Panc1 (cell line): Measurements from ENCODE around the gene RASA3. TPM values are rescaled to one million over a fixed set of nuclear protein-coding genes. Genes with fewer than 3 reads are reported as not detected.

Experiments used
- ATAC-seq: fragments of 200-7000 bp; cut with Tn5 transposase; 2 replicates; pipeline ENCODE4 v1.9.1; 2020; ENCODE audit warnings: mild to moderate bottlenecking, moderate library complexity
- BruUV-seq: library from RNA; stranded (reverse); fragments of 400-500 nt; replicated peaks from 2 replicates; lab custom pipeline; 2021; lab: Mats Ljungman, UMichigan
- CTCF ChIA-PET: fragments of 300-600 bp; sonication (Branson Sonifier 250); formaldehyde crosslinking; loops from one replicate; lab custom pipeline; 2022; ENCODE audit warnings: antibody characterized with exemption; lab: Charles Lee
- POLR2A ChIA-PET: fragments of 300-600 bp; sonication (Branson Sonifier 250); formaldehyde crosslinking; loops from one replicate; lab custom pipeline; 2022; ENCODE audit warnings: antibody characterized with exemption; lab: Charles Lee
- DNase-seq: peaks from one replicate; pipeline ENCODE4 v3.0.0-alpha.2; 2010; ENCODE audit warnings: low read depth, low spot score
- H3K27ac ChIP-seq: 2 replicates; pipeline ENCODE4 v1.5.1; 2011; ENCODE audit warnings: mild to moderate bottlenecking, low read length, inconsistent platforms
- H3K27me3 ChIP-seq: fragments of 200-500 bp; sonication (Bioruptor generic); 2 replicates; pipeline ENCODE4 v1.6.0; 2014; ENCODE audit warnings: low read length, inconsistent platforms; ENCODE audit not compliant: control insufficient read depth, insufficient read depth
- H3K36me3 ChIP-seq: fragments of 200-500 bp; sonication (Bioruptor generic); 2 replicates; pipeline ENCODE4 v1.5.1; 2014; ENCODE audit warnings: inconsistent platforms, mild to moderate bottlenecking, low read length, moderate library complexity; ENCODE audit not compliant: control insufficient read depth, insufficient read depth
- H3K4me1 ChIP-seq: 2 replicates; pipeline ENCODE4 v1.5.1; 2011; ENCODE audit warnings: inconsistent platforms, mild to moderate bottlenecking, low read length, moderate library complexity; ENCODE audit not compliant: control insufficient read depth, insufficient read depth
- H3K4me3 ChIP-seq, 2 experiments: 2 replicates each; pipeline ENCODE4 v1.5.1; 2011 to 2012; ENCODE audit warnings: low read depth in 2 of 2, low read length in 2 of 2, mild to moderate bottlenecking in 2 of 2, inconsistent platforms in 1 of 2, moderate library complexity in 1 of 2
- H3K9me3 ChIP-seq: fragments of 200-500 bp; sonication (Bioruptor generic); 2 replicates; pipeline ENCODE4 v1.5.1; 2014; ENCODE audit warnings: low read depth, mild to moderate bottlenecking, inconsistent platforms, low read length, moderate library complexity; ENCODE audit not compliant: control insufficient read depth, insufficient read depth
- CTCF ChIP-seq: fragments of 450-650 bp; IDR thresholded peaks from 2 replicates; pipeline ENCODE4 v1.5.1; 2017; ENCODE audit warnings: mild to moderate bottlenecking
- POLR2AphosphoS5 ChIP-seq: IDR thresholded peaks from 2 replicates; pipeline ENCODE4 v1.6.1; 2012; ENCODE audit warnings: mild to moderate bottlenecking, low read depth, low read length, moderate library complexity
- SIN3A ChIP-seq: IDR thresholded peaks from 2 replicates; pipeline ENCODE4 v1.6.1; 2012; ENCODE audit warnings: low read depth, mild to moderate bottlenecking, low read length, moderate library complexity, borderline replicate concordance; ENCODE audit not compliant: insufficient read depth
- TCF7L2 ChIP-seq: IDR thresholded peaks from 2 replicates; pipeline ENCODE4 v1.6.1; 2011; ENCODE audit warnings: mild to moderate bottlenecking, low read depth, low read length, inconsistent platforms
- in situ Hi-C: cut with HindIII; loops from 2 replicates; pipeline ENCODE4 v1.10.0; 2016; ENCODE audit warnings: low sequenced_read_pairs, low pct_unique_long_range_greater_than_20kb
- intact Hi-C: fragments of 100-400 bp; cut with micrococcal nuclease; formaldehyde crosslinking; loops from one replicate; pipeline ENCODE4 v1.10.0; 2022; ENCODE audit not compliant: unreplicated experiment
- total RNA-seq: library from RNA; stranded (reverse); gene quantifications from one replicate; pipeline ENCODE4 v1.2.1, GENCODE V29; 2021; ENCODE audit not compliant: unreplicated experiment
- TF ChIP-seq, protein P1 (sequence below), 2 experiments: IDR thresholded peaks; 2 replicates each; pipeline ENCODE4 v1.6.1; 2011 to 2012; ENCODE audit warnings: low read depth in 2 of 2, control low read depth in 1 of 2, low read length in 1 of 2, mild to moderate bottlenecking in 1 of 2, moderate library complexity in 1 of 2; ENCODE audit not compliant: insufficient read depth in 1 of 2

Gene RASA3
- total RNA-seq, 1 experiment from 2014 or later: 33.7 TPM

- intact Hi-C loops: no loop called here
- Histone ChIP-seq H3K27ac (no peak overlapping the region), H3K27me3 (no peaks in the 10 kb centered on the region), H3K36me3 (no peaks in the 10 kb centered on the region), H3K4me3 (no peak overlapping the region), H3K9me3 (no peaks in the 10 kb centered on the region), H3K4me1 (no peaks in the 10 kb centered on the region)
- no TSS peak for BruUV-seq
- in situ Hi-C loops: no loop called here
- TF ChIP-seq CTCF: no peak
- TF ChIP-seq, protein P1, sequence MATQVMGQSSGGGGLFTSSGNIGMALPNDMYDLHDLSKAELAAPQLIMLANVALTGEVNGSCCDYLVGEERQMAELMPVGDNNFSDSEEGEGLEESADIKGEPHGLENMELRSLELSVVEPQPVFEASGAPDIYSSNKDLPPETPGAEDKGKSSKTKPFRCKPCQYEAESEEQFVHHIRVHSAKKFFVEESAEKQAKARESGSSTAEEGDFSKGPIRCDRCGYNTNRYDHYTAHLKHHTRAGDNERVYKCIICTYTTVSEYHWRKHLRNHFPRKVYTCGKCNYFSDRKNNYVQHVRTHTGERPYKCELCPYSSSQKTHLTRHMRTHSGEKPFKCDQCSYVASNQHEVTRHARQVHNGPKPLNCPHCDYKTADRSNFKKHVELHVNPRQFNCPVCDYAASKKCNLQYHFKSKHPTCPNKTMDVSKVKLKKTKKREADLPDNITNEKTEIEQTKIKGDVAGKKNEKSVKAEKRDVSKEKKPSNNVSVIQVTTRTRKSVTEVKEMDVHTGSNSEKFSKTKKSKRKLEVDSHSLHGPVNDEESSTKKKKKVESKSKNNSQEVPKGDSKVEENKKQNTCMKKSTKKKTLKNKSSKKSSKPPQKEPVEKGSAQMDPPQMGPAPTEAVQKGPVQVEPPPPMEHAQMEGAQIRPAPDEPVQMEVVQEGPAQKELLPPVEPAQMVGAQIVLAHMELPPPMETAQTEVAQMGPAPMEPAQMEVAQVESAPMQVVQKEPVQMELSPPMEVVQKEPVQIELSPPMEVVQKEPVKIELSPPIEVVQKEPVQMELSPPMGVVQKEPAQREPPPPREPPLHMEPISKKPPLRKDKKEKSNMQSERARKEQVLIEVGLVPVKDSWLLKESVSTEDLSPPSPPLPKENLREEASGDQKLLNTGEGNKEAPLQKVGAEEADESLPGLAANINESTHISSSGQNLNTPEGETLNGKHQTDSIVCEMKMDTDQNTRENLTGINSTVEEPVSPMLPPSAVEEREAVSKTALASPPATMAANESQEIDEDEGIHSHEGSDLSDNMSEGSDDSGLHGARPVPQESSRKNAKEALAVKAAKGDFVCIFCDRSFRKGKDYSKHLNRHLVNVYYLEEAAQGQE (IDR thresholded peaks at IDR 0.05; ENCODE audit: insufficient read depth in 1 of 2, low read depth in 2 of 2, low read length in 1 of 2): no peak
- no peak for TF ChIP-seq SIN3A
- TF ChIP-seq POLR2AphosphoS5: no peak
- no peak for TF ChIP-seq TCF7L2
- POLR2A ChIA-PET: no interaction called here
- DNase-seq: no peak
- ATAC-seq: 0 out of 2 replicates have a peak, but pooled peaks have one; percentile 19
- CTCF ChIA-PET: no interaction called here
These were observed 175.9 kb downstream of the RASA3 start for GRCh38 chr13:113956571-113956970.

DNA sequence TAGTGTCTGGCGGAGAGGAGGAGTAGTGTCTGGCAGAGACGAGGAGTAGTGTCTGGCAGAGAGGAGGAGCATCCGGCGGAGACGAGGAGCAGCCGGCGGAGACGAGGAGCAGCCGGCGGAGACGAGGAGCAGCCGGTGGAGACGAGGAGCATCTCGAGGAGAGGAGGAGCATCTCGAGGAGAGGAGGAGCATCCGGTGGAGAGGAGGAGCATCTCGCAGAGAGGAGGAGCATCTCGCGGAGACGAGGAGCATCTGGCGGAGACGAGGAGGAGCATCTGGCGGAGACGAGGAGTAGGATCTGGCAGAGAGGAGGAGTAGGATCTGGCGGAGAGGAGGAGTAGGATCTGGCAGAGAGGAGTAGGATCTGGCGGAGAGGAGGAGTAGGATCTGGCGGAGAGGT lies 176.7 kb downstream of the RASA3 start:
- H3K4me1 ChIP-seq: no peaks in the 10 kb centered on the region
- ATAC-seq: no peak
- intact Hi-C loops: no loop called here
- DNase-seq: no peak
- H3K27me3 ChIP-seq: no peaks in the 10 kb centered on the region
- in situ Hi-C loops: no loop called here
- ChIA-PET POLR2A (no interaction called here), CTCF (no interaction called here)
- no TSS peak for BruUV-seq
- no peaks in the 10 kb centered on the region for H3K9me3 ChIP-seq
- no peak overlapping the region for H3K27ac ChIP-seq
- H3K36me3 ChIP-seq: no peaks in the 10 kb centered on the region
- no peak overlapping the region for H3K4me3 ChIP-seq
- no peak for TF ChIP-seq SIN3A
- TF ChIP-seq CTCF: no peak

GRCh38 chr13:113955235-113955634 lies 177.2 kb downstream of the RASA3 start:
- in situ Hi-C loops (no loop called here), intact Hi-C loops (no loop called here)
- no peak for TF ChIP-seq POLR2AphosphoS5
- TF ChIP-seq CTCF: no peak
- no peak for TF ChIP-seq SIN3A
- TF ChIP-seq, protein P1 (IDR thresholded peaks at IDR 0.05; ENCODE audit: insufficient read depth in 1 of 2, low read depth in 2 of 2, low read length in 1 of 2): no peak
- no peak for TF ChIP-seq TCF7L2
- Histone ChIP-seq H3K27ac (no peak overlapping the region), H3K27me3 (no peaks in the 10 kb centered on the region), H3K9me3 (no peaks in the 10 kb centered on the region), H3K4me1 (no peaks in the 10 kb centered on the region), H3K4me3 (no peak overlapping the region), H3K36me3 (no peaks in the 10 kb centered on the region)
- ChIA-PET CTCF (no interaction called here), POLR2A (no interaction called here)
- no TSS peak for BruUV-seq
- ATAC-seq (no peak), DNase-seq (no peak)
